ENCODE results near the gene AGFG2. TPM values are rescaled to one million over a fixed set of nuclear protein-coding genes. Genes with fewer than 3 reads are reported as not detected.
A peak's percentile ranks its signal among the peaks of the same experiment; 100 is the strongest.
"Not testable (repeated sequence)": the region's sequence is repeated elsewhere in the genome, so short reads cannot be mapped to it uniquely, and the experiment has no call there.

Gene AGFG2
- total RNA-seq, 2 experiments from 2014 or later: 53.9 to 59.8 TPM

DNA sequence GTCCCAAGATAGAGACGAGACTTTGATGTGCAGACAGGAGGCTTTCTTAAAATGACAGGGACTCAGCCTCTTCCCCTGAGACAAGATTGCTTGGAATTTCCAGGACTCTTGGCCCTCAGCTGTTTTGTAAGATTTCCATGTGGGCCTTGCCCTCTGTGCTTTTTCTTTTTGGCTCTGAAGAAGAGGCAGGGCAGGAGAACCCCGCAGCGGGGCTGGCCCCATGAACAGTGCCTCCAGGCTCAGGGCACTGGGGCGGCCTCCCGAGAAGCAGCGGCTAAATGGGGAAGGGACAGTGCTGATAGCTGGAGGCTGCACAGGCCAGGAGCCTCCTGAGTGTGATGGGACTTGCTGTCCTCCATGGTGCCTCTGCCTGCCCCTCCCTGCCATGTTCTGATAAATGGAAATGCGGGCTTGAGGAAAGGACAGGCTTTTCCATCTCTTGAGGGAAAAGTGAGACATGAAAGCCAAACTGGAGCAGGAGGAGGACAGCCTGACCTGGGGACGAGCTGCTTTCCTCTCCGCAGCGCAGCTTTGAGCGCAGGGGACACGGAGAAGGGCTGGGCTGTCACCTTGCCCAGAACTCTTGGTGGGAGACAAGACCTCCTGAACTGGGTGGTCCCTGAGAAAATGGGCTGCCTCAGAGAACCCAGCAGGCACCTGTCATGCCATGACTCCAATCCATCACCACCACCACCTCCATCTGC is 22.6 kb downstream of the AGFG2 start:
- ChIA-PET POLR2A (interaction anchor here (0.7 kb wide), 1 partner anchor 90 kb away, joined by 3 read pairs; no protein-coding TSS in a partner anchor), CTCF (interaction anchor here (2.2 to 11.1 kb wide), 2 partner anchors 15 to 88 kb away, joined by 6 to 144 read pairs; no protein-coding TSS in a partner anchor)
- Mint-ChIP-seq H3K4me1 (peaks cover 11% of the 10 kb centered on the region), H3K4me3 (no peak overlapping the region), H3K36me3 (ENCODE audit: low read depth) (peaks cover 31% of the 10 kb centered on the region), H3K27me3 (no peaks in the 10 kb centered on the region), H3K9me3 (no peaks in the 10 kb centered on the region), H3K27ac (no peak overlapping the region)
- DNase-seq: no peak

DNA sequence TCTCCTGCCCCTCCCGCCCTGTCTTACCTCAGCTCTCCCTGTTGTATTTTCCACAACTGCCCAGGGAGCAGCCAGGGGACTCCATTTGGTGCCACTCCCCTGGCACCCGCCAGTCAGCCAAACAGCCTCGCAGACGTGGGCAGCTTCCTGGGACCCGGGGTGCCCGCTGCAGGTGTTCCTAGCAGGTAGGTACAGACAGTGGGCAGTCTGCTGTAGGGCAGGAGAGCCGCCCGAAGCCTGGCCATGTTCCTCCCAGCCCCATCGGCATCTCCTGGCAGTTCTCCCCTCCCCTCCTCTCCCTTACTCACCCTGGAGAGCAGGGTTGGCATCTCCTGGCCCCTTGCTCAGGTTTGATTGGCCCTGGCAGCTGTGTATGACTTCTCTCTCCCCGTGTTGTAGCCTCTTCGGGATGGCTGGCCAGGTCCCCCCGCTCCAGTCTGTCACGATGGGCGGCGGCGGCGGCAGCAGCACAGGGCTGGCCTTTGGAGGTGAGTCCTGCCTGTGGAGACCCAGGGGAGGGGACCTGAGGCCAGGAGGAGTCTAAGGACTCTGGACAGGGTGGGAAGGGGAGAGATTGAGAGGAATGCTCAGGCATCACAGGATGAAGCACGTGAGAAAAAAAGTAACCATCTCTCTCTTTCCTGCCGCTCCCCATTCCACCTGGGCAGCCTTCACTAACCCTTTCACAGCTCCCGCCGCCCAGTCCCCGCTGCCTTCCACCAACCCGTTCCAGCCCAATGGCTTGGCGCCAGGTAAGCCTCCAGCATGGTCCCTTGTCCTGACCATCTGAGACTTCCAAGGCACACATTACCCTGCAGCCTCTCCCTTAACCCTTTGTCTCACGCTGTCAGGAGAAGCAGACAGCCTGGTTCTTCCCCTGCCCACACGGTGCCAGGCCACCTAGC is 23.4 kb downstream of the AGFG2 start:
- no peaks in the 10 kb centered on the region for H3K9me3 Mint-ChIP-seq
- no peak overlapping the region for H3K4me3 Mint-ChIP-seq
- H3K27me3 Mint-ChIP-seq: no peaks in the 10 kb centered on the region
- no peak overlapping the region for H3K27ac Mint-ChIP-seq
- CTCF ChIA-PET: interaction anchor here (0.9 to 11.1 kb wide), 4 partner anchors 16 to 130 kb away, joined by 3 to 144 read pairs (median 18); partner anchors contain the start of gene GIGYF1
- POLR2A ChIA-PET: no interaction called here
- no peak for DNase-seq
- peaks cover 25% of the 10 kb centered on the region for H3K36me3 Mint-ChIP-seq (ENCODE audit: low read depth)
- peaks cover 15% of the 10 kb centered on the region for H3K4me1 Mint-ChIP-seq

- Mint-ChIP-seq H3K9me3 (no peaks in the 10 kb centered on the region), H3K4me1 (peaks cover 22% of the 10 kb centered on the region), H3K36me3 (ENCODE audit: low read depth) (peaks cover 25% of the 10 kb centered on the region), H3K4me3 (no peak overlapping the region), H3K27ac (no peak overlapping the region), H3K27me3 (no peaks in the 10 kb centered on the region)
- ChIA-PET POLR2A (interaction anchor here (0.8 to 2.6 kb wide), 2 partner anchors 23 to 85 kb away, joined by 4 to 12 read pairs; partner anchors contain the start of genes FBXO24 and LRCH4), CTCF (interaction anchor here (0.8 to 11.1 kb wide), 12 partner anchors 8 to 163 kb away, joined by 3 to 144 read pairs (median 6); partner anchors contain the start of genes AGFG2, FBXO24, GIGYF1 and LRCH4)
- DNase-seq: no peak
These were observed 24.1 kb downstream of the AGFG2 start for GRCh38 chr7:100563100-100563564.

DNA sequence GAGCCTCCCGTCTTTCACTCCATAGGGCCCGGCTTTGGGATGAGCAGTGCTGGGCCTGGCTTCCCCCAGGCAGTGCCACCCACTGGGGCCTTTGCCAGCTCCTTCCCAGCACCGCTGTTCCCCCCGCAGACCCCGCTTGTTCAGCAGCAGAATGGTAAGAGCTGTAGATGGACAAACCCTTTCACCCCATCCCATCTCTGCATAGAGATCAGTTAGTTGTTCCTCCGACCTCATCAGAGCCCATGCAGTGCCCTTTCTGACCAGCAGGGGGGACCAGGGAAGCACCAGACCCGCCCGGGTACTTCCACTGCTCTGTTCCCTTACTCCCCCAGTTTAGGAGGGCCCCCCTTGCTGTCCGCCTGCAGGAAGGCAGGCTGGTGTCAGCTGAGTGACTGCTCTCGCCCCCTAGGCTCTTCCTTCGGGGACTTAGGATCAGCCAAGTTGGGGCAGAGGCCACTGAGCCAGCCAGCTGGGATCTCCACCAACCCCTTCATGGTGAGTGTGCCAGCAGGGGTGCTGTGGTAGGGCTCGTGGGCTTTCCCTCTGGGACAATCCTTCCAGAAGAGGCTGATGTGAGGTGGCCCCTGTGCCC is 24.9 kb downstream of the AGFG2 start:
- ChIA-PET CTCF (interaction anchor here (0.7 to 11.1 kb wide), 21 partner anchors 9 to 287 kb away, joined by 3 to 144 read pairs (median 4); partner anchors contain the start of genes AGFG2, FBXO24, GIGYF1 and LRCH4), POLR2A (interaction anchor here (0.8 to 2.6 kb wide), 5 partner anchors 19 to 141 kb away, joined by 3 to 12 read pairs (median 4); partner anchors contain the start of genes FBXO24, LRCH4 and POP7)
- no peaks in the 10 kb centered on the region for H3K27me3 Mint-ChIP-seq
- no peaks in the 10 kb centered on the region for H3K9me3 Mint-ChIP-seq
- H3K4me1 Mint-ChIP-seq: peaks cover 28% of the 10 kb centered on the region
- peak overlapping the region; percentile 49 for H3K27ac Mint-ChIP-seq
- peaks cover 25% of the 10 kb centered on the region for H3K36me3 Mint-ChIP-seq (ENCODE audit: low read depth)
- DNase-seq: peak; percentile 83
- no peak overlapping the region for H3K4me3 Mint-ChIP-seq

GRCh38 chr7:100564405-100564804 is 25.4 kb downstream of the AGFG2 start:
- peaks cover 30% of the 10 kb centered on the region for H3K4me1 Mint-ChIP-seq
- DNase-seq, H3K4me3 Mint-ChIP-seq, H3K27ac Mint-ChIP-seq, H3K27me3 Mint-ChIP-seq, H3K9me3 Mint-ChIP-seq: not testable (repeated sequence)
- POLR2A ChIA-PET: interaction anchor here (1.0 to 2.6 kb wide), 5 partner anchors 19 to 141 kb away, joined by 3 to 12 read pairs (median 3); partner anchors contain the start of genes FBXO24, LRCH4 and POP7
- CTCF ChIA-PET: interaction anchor here (0.6 to 11.1 kb wide), 21 partner anchors 9 to 286 kb away, joined by 3 to 144 read pairs (median 4); partner anchors contain the start of genes AGFG2, FBXO24, GIGYF1 and LRCH4
- H3K36me3 Mint-ChIP-seq (ENCODE audit: low read depth): peaks cover 25% of the 10 kb centered on the region

GRCh38 chr7:100565133-100565571 is 26.1 kb downstream of the AGFG2 start:
- Mint-ChIP-seq H3K4me3 (no peak overlapping the region), H3K36me3 (ENCODE audit: low read depth) (peaks cover 23% of the 10 kb centered on the region), H3K27me3 (no peaks in the 10 kb centered on the region), H3K4me1 (peaks cover 34% of the 10 kb centered on the region), H3K9me3 (no peaks in the 10 kb centered on the region), H3K27ac (no peak overlapping the region)
- ChIA-PET CTCF (interaction anchor here (0.6 to 11.1 kb wide), 14 partner anchors 10 to 285 kb away, joined by 3 to 144 read pairs (median 6); partner anchors contain the start of genes AGFG2, FBXO24, GIGYF1 and LRCH4), POLR2A (interaction anchor here (0.6 to 2.6 kb wide), 5 partner anchors 18 to 140 kb away, joined by 3 to 12 read pairs (median 3); partner anchors contain the start of genes FBXO24, LRCH4 and POP7)
- no peak for DNase-seq

DNA sequence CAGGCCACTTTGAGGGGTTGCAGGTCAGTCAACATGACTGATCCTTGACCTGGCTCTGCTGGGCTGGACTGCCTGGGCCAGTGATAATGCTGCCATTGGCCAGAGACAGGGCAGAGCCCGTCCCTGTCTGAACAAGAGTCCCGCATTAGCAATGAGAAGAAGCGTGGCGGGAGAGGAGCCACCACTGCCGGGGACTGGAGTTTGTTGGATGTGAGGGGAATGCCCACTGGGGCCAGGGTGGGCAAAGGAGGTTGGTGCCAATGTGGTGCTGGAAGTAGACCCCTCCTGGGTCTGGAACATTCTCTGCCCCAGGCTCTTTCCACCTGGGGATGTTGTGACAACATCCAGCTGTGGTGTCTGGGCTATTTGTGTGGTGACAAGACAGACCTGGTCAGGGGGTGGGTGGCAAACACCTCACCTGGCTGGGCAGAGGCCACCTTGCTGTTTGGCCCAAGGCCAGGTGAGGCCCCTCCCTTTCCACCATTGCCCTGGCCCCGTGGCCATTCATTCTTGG is 27.1 kb downstream of the AGFG2 start:
- ChIA-PET CTCF (interaction anchor here (1.0 to 11.1 kb wide), 8 partner anchors 20 to 139 kb away, joined by 5 to 144 read pairs (median 6); partner anchors contain the start of genes FBXO24, GIGYF1, LRCH4 and POP7), POLR2A (interaction anchor here (0.6 to 2.0 kb wide), 7 partner anchors 15 to 91 kb away, joined by 3 to 7 read pairs (median 4); partner anchors contain the start of genes AGFG2, FBXO24 and LRCH4)
- Mint-ChIP-seq H3K4me1 (peaks cover 41% of the 10 kb centered on the region), H3K9me3 (no peaks in the 10 kb centered on the region), H3K36me3 (ENCODE audit: low read depth) (peaks cover 19% of the 10 kb centered on the region), H3K27me3 (no peaks in the 10 kb centered on the region), H3K27ac (no peak overlapping the region), H3K4me3 (no peak overlapping the region)
- DNase-seq: no peak

- H3K9me3 Mint-ChIP-seq: no peaks in the 10 kb centered on the region
- no peak for DNase-seq
- POLR2A ChIA-PET: interaction anchor here (0.9 to 2.0 kb wide), 9 partner anchors 14 to 113 kb away, joined by 3 to 7 read pairs (median 4); partner anchors contain the start of genes AGFG2, FBXO24, LRCH4 and TSC22D4
- no peak overlapping the region for H3K4me3 Mint-ChIP-seq
- peaks cover 50% of the 10 kb centered on the region for H3K4me1 Mint-ChIP-seq
- CTCF ChIA-PET: interaction anchor here (1.5 kb wide), 1 partner anchor 139 kb away, joined by 6 read pairs; the partner anchor contains the start of gene POP7
- H3K27ac Mint-ChIP-seq: peak overlapping the region; percentile 16
- H3K27me3 Mint-ChIP-seq: no peaks in the 10 kb centered on the region
- H3K36me3 Mint-ChIP-seq (ENCODE audit: low read depth): peaks cover 21% of the 10 kb centered on the region
These were observed 28.2 kb downstream of the AGFG2 start for GRCh38 chr7:100567031-100567730.

DNA sequence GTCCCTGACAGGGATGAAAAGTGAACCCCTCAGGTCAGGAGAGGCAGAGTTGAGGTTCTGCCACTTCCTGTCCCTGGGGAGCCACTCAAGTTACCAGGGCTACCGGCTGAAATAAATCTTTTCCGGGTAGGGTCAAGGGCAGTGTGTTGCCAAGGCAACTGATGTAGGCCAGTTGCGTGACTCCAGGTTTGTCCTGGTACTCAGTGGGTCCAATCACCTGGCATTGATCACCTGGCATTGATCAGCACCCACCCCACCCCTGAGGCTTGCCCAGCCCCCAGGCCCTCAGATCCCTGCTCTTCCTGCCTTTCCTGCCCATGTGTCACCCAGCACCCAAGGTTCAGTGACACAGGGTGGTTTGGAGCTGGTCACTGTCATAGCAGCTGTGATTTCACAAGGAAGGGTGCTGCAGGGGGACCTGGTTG is 28.8 kb downstream of the AGFG2 start:
- Mint-ChIP-seq H3K27ac (peak overlapping the region; percentile 40), H3K27me3 (no peaks in the 10 kb centered on the region), H3K9me3 (no peaks in the 10 kb centered on the region), H3K4me1 (peaks cover 50% of the 10 kb centered on the region), H3K4me3 (no peak overlapping the region), H3K36me3 (ENCODE audit: low read depth) (peaks cover 17% of the 10 kb centered on the region)
- no peak for DNase-seq
- CTCF ChIA-PET: interaction anchor here (1.5 kb wide), 1 partner anchor 138 kb away, joined by 6 read pairs; the partner anchor contains the start of gene POP7
- POLR2A ChIA-PET: interaction anchor here (1.0 to 2.0 kb wide), 7 partner anchors 16 to 112 kb away, joined by 3 to 7 read pairs (median 4); partner anchors contain the start of genes AGFG2, FBXO24, LRCH4 and TSC22D4

- H3K4me1 Mint-ChIP-seq: peaks cover 50% of the 10 kb centered on the region
- ChIA-PET POLR2A (interaction anchor here (0.7 to 2.0 kb wide), 9 partner anchors 15 to 137 kb away, joined by 3 to 10 read pairs (median 5); partner anchors contain the start of genes AGFG2, FBXO24, LRCH4 and POP7), CTCF (interaction anchor here (0.7 to 1.6 kb wide), 5 partner anchors 8 to 137 kb away, joined by 3 to 8 read pairs (median 5); partner anchors contain the start of genes FBXO24, LRCH4 and POP7)
- H3K4me3 Mint-ChIP-seq: no peak overlapping the region
- no peaks in the 10 kb centered on the region for H3K9me3 Mint-ChIP-seq
- no peaks in the 10 kb centered on the region for H3K27me3 Mint-ChIP-seq
- peaks cover 14% of the 10 kb centered on the region for H3K36me3 Mint-ChIP-seq (ENCODE audit: low read depth)
- no peak for DNase-seq
- peak overlapping the region; percentile 40 for H3K27ac Mint-ChIP-seq
These were observed 29.3 kb downstream of the AGFG2 start for GRCh38 chr7:100568176-100568895.

All from activated CD4-positive, alpha-beta memory T cell treated with anti-CD3 and anti-CD28 coated beads, Interleukin-2, amount 10 ng/mL, durations not matched to agents 7 days and 5 days (primary cell).